Loucy (cell line): Measurements from ENCODE around the gene C2CD3.

ENCODE experiments used
- H2AFZ ChIP-seq: fragments of 200-600 bp; sonication (generic); 2 replicates; pipeline ENCODE4 v1.6.0; 2016; ENCODE audit warnings: antibody characterized with exemption, mild to moderate bottlenecking, low read length, moderate library complexity
- H3F3A ChIP-seq: fragments of 200-600 bp; 2 replicates; pipeline ENCODE4 v1.6.0; 2016; ENCODE audit warnings: antibody characterized with exemption, low read depth, mild to moderate bottlenecking
- H3K27me3 ChIP-seq: fragments of 200-600 bp; sonication (generic); 2 replicates; pipeline ENCODE4 v1.6.1; 2014; ENCODE audit warnings: low read length, mild to moderate bottlenecking; ENCODE audit not compliant: insufficient read depth, poor library complexity, severe bottlenecking
- H3K36me3 ChIP-seq: fragments of 200-600 bp; sonication (generic); 2 replicates; pipeline ENCODE4 v1.6.1; 2016; ENCODE audit warnings: low read length; ENCODE audit not compliant: insufficient read depth
- H3K4me1 ChIP-seq: fragments of 200-600 bp; sonication (generic); 2 replicates; pipeline ENCODE4 v1.5.1; 2014; ENCODE audit warnings: low read length, mild to moderate bottlenecking; ENCODE audit not compliant: insufficient read depth, poor library complexity, severe bottlenecking
- H3K4me2 ChIP-seq: fragments of 200-600 bp; sonication (generic); 2 replicates; pipeline ENCODE4 v1.6.0; 2014; ENCODE audit warnings: antibody characterized with exemption, low read length, low read depth, mild to moderate bottlenecking; ENCODE audit not compliant: poor library complexity, severe bottlenecking
- H3K4me3 ChIP-seq: fragments of 200-600 bp; sonication (generic); 2 replicates; pipeline ENCODE4 v1.5.1; 2014; ENCODE audit warnings: low read length, mild to moderate bottlenecking, mixed read lengths; ENCODE audit not compliant: poor library complexity, severe bottlenecking
- H3K79me2 ChIP-seq: fragments of 200-600 bp; sonication (generic); 2 replicates; pipeline ENCODE4 v1.6.1; 2014; ENCODE audit warnings: low read length; ENCODE audit not compliant: insufficient read depth
- H3K9ac ChIP-seq: fragments of 200-600 bp; sonication (generic); 2 replicates; pipeline ENCODE4 v1.6.0; 2014; ENCODE audit warnings: mild to moderate bottlenecking, low read depth, low read length, moderate library complexity; ENCODE audit not compliant: poor library complexity, severe bottlenecking
- H3K9me2 ChIP-seq: fragments of 200-600 bp; sonication (generic); replicated peaks from 2 replicates; pipeline ENCODE4 v1.6.1; 2016; ENCODE audit warnings: low read depth, low read length, mixed read lengths
- H3K9me3 ChIP-seq: fragments of 200-600 bp; sonication (generic); 2 replicates; pipeline ENCODE4 v1.6.1; 2014; ENCODE audit warnings: mild to moderate bottlenecking, antibody characterized with exemption, low read length, low read depth; ENCODE audit not compliant: insufficient read depth
- H4K20me1 ChIP-seq: fragments of 200-600 bp; sonication (generic); 2 replicates; pipeline ENCODE4 v1.6.0; 2014; ENCODE audit warnings: antibody characterized with exemption, low read length, mild to moderate bottlenecking; ENCODE audit not compliant: insufficient read depth, poor library complexity, severe bottlenecking
- CTCF ChIP-seq: fragments of 200-600 bp; sonication (generic); conservative IDR thresholded peaks from 2 replicates; pipeline ENCODE4 v1.5.1; 2014; ENCODE audit warnings: mild to moderate bottlenecking, antibody characterized with exemption, low read length
- EZH2phosphoT487 ChIP-seq: fragments of 200-600 bp; IDR thresholded peaks from 2 replicates; pipeline ENCODE4 v1.6.1; 2018; ENCODE audit warnings: antibody characterized with exemption, mild to moderate bottlenecking, moderate library complexity, borderline replicate concordance

C2CD3 gene

GRCh38 chr11:74050465-74050864 is 120.3 kb downstream of the C2CD3 start:
- no peaks in the 10 kb centered on the region for H3F3A ChIP-seq
- no peaks in the 10 kb centered on the region for H3K27me3 ChIP-seq
- H3K36me3 ChIP-seq = peaks cover 76% of the 10 kb centered on the region; the same call in 1 of the 2 replicates
- H4K20me1 ChIP-seq = no peaks in the 10 kb centered on the region
- no peak for TF ChIP-seq EZH2phosphoT487
- no peaks in the 10 kb centered on the region for H3K9me3 ChIP-seq
- no peaks in the 10 kb centered on the region for H3K4me1 ChIP-seq
- no peaks in the 10 kb centered on the region for H3K79me2 ChIP-seq
- H3K4me2 ChIP-seq = no peak overlapping the region
- H3K9ac ChIP-seq = no peak overlapping the region
- no peak overlapping the region for H2AFZ ChIP-seq
- H3K9me2 ChIP-seq = no peaks in the 10 kb centered on the region
- H3K4me3 ChIP-seq = no peak overlapping the region

GRCh38 chr11:74048993-74049392 is 121.8 kb downstream of the C2CD3 start:
- Histone ChIP-seq H2AFZ (no peak overlapping the region), H3K27me3 (no peaks in the 10 kb centered on the region), H3K36me3 (peaks cover 72% of the 10 kb centered on the region; the same call in 1 of the 2 replicates), H3K9me2 (no peaks in the 10 kb centered on the region), H3K9me3 (no peaks in the 10 kb centered on the region), H3K4me2 (no peak overlapping the region), H3F3A (no peaks in the 10 kb centered on the region), H3K9ac (no peak overlapping the region), H3K4me3 (no peak overlapping the region), H3K79me2 (no peaks in the 10 kb centered on the region), H3K4me1 (no peaks in the 10 kb centered on the region), H4K20me1 (no peaks in the 10 kb centered on the region)
- TF ChIP-seq CTCF (no peak), EZH2phosphoT487 (no peak)

- H3K4me3 ChIP-seq = no peak overlapping the region
- no peaks in the 10 kb centered on the region for H3K27me3 ChIP-seq
Measured at GRCh38 chr11:74044538-74044937, 126.3 kb downstream of the C2CD3 start.

More at GRCh38 chr11:74044538-74044937, 126.3 kb downstream of the C2CD3 start:
- Histone ChIP-seq H3K36me3 (peaks cover 55% of the 10 kb centered on the region; the same call in 1 of the 2 replicates), H3K9me3 (no peaks in the 10 kb centered on the region), H3K9ac (no peak overlapping the region), H3F3A (no peaks in the 10 kb centered on the region), H3K4me1 (no peaks in the 10 kb centered on the region), H3K9me2 (no peaks in the 10 kb centered on the region), H3K4me2 (no peak overlapping the region), H4K20me1 (no peaks in the 10 kb centered on the region), H3K79me2 (no peaks in the 10 kb centered on the region), H2AFZ (no peak overlapping the region)
- no peak for TF ChIP-seq EZH2phosphoT487
- no peak for TF ChIP-seq CTCF
